ENCODE results near the gene RAB29. TPM values are rescaled to one million over a fixed set of nuclear protein-coding genes. Genes with fewer than 3 reads are reported as not detected.

RAB29 gene
- total and polyA plus RNA-seq, 2 donors (not counting 3 experiments of a cell fraction or from before 2014, with no cell fraction given), result 18.1 to 18.8 TPM

DNA sequence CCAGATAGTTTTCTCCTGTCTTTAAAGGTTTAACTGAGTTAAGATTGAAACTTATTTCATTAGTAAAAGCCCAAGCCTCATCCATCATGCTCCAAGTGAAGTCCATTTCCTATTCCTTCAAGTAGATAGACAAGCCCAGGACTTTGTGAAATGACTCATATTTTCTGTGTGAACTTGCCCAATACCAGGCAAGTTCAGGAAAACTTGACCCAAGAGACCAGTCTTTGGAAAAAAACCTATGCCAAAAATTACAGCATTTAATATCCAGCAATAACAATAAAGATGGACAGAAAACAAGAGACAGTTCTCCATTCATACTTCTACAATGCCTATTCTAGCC, 405 bp upstream of the RAB29 start:
- intact Hi-C loops (cut with micrococcal nuclease) (loop anchor here (1.0 kb wide), 1 partner anchor 25 kb away; the partner anchor contains the start of gene NUCKS1), dilution Hi-C loops (cut with MboI; ENCODE audit: extremely low pct_ligation_motif_present, low sequenced_read_pairs) (no loop called here)
- H3K4me3 ChIP-seq (replicated peaks in 1 of 3; ENCODE audit: insufficient read depth in 1 of 3, low read depth in 1 of 3, low read length in 3 of 3), result peak overlapping the region in 2 of 3 experiments; percentile 55 to 59
- H3K9me1 ChIP-seq (replicated peaks; ENCODE audit: control insufficient read depth, extremely low read depth, insufficient read depth, low read length), result no peaks in the 10 kb centered on the region
- no peaks in the 10 kb centered on the region for H3K79me2 ChIP-seq (ENCODE audit: control insufficient read depth, insufficient read depth, low read length)
- no peak overlapping the region for H3K27ac ChIP-seq (ENCODE audit: insufficient read depth, low read depth, low read length)
- DNase-seq (ENCODE audit: low read depth, low spot score) (peak; percentile 85), FAIRE-seq (no peak)
- H3K27me3 ChIP-seq (ENCODE audit: control insufficient read depth in 2 of 2, insufficient read depth in 2 of 2, low read length in 2 of 2), result no peaks in the 10 kb centered on the region
- H3K36me3 ChIP-seq (ENCODE audit: control insufficient read depth in 2 of 2, extremely low read depth in 1 of 2, insufficient read depth in 2 of 2, low read length in 2 of 2), result no peaks in the 10 kb centered on the region
- H3K4me1 ChIP-seq (ENCODE audit: control insufficient read depth, extremely low read depth, insufficient read depth, low read length), result peaks cover 8% of the 10 kb centered on the region
- CTCF ChIA-PET, result interaction anchor here (1.5 to 5.5 kb wide), 6 partner anchors 10 to 201 kb away, joined by 6 to 30 read pairs (median 8); no protein-coding TSS in a partner anchor
- H4K20me1 ChIP-seq (replicated peaks; ENCODE audit: control insufficient read depth, extremely low read depth, insufficient read depth, low read length), result no peaks in the 10 kb centered on the region
- TF ChIP-seq, protein P1, sequence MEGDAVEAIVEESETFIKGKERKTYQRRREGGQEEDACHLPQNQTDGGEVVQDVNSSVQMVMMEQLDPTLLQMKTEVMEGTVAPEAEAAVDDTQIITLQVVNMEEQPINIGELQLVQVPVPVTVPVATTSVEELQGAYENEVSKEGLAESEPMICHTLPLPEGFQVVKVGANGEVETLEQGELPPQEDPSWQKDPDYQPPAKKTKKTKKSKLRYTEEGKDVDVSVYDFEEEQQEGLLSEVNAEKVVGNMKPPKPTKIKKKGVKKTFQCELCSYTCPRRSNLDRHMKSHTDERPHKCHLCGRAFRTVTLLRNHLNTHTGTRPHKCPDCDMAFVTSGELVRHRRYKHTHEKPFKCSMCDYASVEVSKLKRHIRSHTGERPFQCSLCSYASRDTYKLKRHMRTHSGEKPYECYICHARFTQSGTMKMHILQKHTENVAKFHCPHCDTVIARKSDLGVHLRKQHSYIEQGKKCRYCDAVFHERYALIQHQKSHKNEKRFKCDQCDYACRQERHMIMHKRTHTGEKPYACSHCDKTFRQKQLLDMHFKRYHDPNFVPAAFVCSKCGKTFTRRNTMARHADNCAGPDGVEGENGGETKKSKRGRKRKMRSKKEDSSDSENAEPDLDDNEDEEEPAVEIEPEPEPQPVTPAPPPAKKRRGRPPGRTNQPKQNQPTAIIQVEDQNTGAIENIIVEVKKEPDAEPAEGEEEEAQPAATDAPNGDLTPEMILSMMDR (IDR thresholded peaks at IDR 0.05; ENCODE audit: extremely low read depth in 1 of 2, insufficient read depth in 1 of 2, low read depth in 1 of 2, low read length in 2 of 2), result no peak
- TF ChIP-seq JUN (IDR thresholded peaks at IDR 0.05; ENCODE audit: borderline replicate concordance, insufficient read depth, insufficient read length, low read depth) (peak; percentile 25), FOS (IDR thresholded peaks at IDR 0.05; ENCODE audit: borderline replicate concordance, insufficient read depth, low read length) (peak; percentile 21)
- peak overlapping the region; percentile 69 for H2AFZ ChIP-seq (ENCODE audit: low read depth, low read length)
- H3K9ac ChIP-seq (replicated peaks; ENCODE audit: extremely low read depth, insufficient read depth, low read length), result no peak overlapping the region
- BruUV-seq (replicated peaks), result no TSS peak
- POLR2A ChIA-PET, result no interaction called here
- peak overlapping the region; percentile 53 for H3K4me2 ChIP-seq (ENCODE audit: insufficient read depth, low read length)
- no peaks in the 10 kb centered on the region for H3K9me3 ChIP-seq (replicated peaks; ENCODE audit: control insufficient read depth, insufficient read depth, low read length)

Data from endothelial cell of umbilical vein (primary cell).